Activated CD4-positive, alpha-beta T cell treated with anti-CD3 and anti-CD28 coated beads, Interleukin-2, amount 50 U/mL, for 1 hour (primary cell): ENCODE data around the gene BMF.
"Not testable (repeated sequence)": the region's sequence is repeated elsewhere in the genome, so short reads cannot be mapped to it uniquely, and the experiment has no call there.

Experiments
- DNase-seq: peaks from one replicate; pipeline ENCODE4 v3.0.0-alpha.2; 2020

The BMF gene

DNA sequence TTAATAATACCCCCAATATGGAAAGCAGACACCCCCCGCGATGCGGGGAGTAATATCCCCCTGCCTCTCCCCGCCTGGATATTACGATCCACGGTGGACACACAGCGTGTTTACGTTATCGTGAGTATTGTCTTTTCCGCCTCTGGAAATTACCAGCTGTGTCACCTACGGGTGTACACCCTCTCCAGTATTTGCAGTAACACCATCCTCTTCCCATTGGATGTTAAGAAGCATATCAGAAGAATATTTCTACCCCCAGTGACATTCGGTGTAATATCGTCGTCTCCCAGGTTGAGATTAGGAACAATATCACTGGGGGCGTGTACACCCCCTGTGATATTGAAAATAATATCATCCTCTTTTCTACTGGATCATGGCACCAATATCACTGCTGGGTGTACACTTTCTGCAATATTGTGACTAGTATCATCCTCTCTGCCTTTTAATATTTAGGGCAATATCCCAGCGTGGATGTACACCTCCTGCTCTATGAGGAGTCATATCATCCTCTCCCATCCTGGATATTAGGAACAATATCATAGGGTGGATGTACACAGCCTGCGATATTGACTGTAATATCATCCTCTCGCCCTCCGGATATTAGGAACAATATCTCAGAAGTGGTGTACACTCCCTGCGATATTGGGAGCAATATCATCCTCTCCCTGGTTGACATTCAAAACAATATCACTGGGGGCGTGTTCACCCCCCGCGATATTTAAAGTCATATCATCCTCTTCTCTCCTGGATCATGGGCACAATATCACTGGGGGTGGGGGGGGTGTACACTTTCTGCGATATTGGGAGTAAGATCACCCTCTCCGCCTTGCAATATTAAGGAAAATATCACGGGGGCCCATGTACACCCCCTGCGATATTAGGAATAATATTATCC lies 20.3 kb upstream of the BMF start:
- DNase-seq = no peak

DNA sequence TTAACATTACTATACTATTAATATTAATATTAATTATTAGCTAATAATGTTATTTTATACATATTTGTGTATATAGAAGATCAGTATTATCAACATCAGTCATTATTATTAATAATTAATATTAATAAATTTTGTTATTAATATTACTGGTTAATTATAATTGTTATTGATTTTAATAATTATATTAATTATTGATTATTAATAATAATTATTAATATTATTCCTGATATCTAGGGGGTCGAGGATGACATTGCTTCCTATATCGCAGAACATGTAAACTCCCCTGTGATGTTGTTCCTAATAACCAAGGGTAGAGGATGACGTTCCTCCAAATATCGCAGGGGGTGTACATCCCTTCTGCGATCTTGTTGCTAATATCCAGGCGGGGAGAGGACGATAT lies 17.3 kb upstream of the BMF start:
- no peak for DNase-seq

DNA sequence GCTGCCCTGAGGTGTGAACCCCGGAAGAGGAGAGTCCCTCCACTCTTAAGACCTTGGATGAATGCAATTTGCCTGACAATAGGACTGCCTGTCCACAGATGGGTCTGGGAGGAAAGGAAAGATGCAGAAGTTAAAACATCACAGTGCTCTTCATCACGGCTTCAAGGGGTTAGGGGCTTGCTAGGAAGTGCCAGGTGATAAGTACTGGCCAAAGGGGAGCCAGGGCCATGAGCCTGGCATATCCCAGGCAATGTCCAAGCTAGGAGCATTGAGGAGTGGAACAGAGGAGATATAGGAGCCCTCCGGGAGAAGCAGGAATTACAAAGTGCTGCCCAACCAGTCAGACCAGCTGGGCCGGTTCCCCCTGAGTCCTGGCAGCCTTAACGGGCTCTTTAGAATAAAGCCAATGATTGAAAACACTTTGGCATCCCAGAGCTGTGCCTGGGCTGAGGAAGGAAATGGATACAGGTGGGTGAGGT lies 16.2 kb upstream of the BMF start:
- DNase-seq = not testable (repeated sequence)

DNA sequence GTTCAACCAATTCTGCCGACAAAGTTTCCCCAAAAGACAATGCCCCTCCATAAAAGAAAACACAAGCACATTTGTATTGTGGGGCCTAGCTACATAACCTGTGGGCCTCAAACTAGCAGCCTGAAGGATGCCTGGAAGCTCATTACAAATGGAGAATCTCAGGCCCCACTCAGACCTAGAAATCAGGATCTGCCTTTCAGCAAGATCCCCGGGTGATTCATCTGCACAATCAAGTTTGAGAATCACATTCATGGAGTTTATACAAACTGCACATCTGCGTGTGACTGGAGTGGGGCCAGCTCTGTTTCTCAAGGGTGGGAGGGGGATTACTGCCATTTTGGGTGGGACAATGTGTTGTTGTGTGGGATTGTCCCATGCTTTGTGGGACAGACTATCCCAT lies 15.7 kb upstream of the BMF start:
- DNase-seq = not testable (repeated sequence)

DNA sequence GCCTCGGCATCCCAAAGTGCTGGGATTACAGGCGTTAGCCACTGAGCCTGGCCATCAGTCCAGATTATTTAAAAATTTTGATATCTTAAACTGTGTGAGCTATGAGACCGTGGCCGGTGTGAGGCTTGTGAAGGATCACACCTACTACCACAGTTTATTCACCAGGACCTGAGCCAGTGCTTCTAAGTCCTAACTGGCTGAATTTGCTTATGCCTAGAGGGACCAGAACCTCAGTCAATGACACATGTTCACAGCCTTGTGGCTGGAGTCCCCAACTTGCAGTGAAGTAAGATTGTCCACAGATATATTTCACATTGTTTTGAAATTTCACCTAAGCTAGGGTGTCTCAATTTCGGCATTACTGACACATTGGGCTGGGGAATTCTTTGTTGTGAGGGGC lies 15.2 kb upstream of the BMF start:
- DNase-seq = not testable (repeated sequence)

DNA sequence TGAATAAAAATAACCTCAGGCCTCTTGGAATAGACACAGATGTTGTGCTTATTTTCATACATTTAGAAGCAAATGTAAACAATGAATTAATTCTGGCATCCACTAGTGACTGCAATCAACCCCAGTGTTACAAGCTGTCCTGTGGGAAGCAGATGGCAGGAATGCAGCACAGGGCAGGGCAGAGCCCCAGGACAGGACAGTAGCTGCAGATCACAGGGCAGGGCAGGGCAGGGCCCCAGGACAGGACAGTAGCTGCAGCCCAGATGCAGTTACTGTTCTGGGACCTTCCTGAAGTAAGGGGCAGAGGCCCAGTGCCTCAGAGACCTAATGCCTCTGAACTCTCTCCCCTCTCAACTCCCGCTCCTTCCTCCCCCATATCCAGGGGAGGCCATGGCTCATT lies 14.3 kb upstream of the BMF start:
- not testable (repeated sequence) for DNase-seq

DNA sequence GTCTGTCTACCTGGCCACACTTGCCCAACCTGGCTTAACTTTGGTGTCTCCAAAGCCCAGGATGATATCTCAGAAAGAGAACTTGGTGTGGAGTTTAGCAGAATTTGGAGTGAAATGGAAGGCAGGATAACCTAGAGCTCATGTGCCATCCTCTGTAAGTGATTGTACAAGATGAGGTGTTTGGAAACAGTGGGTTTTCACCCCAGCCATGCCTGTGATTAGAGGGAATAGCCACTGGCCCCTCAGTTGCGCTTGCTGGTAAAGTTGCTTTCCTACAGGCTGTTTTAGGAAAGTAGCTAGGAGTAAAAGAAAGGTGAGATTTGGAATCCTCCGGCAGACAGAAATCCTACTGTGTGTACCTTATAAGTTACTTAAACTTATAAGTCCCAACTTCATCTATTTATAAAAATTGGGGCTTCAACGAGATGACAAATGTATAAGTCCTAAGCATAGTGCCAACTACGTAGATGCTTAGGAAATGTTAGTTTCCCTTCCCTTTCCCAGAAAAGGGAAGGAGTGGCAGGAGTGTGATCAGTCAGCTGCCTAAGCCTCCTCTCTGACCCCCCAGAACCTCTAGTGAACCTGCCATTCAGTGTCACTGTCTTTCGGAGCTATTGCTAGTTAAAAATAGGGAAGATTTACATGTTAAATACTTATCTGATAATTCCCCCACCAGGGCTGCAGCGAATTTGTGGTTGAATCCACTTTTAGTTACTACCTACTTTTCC lies 13.4 kb upstream of the BMF start:
- DNase-seq = no peak

DNA sequence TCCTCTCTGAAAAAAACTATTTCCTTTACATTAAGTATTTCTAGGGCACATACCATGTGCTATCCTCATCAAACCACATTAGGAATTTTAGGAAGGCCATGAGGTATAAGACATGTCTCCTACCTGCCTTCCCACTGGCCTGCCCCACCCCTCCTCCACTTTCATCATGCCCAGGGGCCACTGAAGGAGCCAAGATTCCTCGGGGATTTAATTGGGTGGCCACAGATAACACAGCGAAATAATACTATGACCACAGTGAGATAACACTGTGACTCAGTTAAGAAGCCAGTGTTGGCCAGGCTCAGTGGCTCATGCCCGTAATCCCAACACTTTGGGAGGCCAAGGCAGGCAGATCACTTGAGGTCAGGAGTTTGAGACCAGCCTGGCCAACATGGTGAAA lies 9.8 kb upstream of the BMF start:
- no peak for DNase-seq

DNA sequence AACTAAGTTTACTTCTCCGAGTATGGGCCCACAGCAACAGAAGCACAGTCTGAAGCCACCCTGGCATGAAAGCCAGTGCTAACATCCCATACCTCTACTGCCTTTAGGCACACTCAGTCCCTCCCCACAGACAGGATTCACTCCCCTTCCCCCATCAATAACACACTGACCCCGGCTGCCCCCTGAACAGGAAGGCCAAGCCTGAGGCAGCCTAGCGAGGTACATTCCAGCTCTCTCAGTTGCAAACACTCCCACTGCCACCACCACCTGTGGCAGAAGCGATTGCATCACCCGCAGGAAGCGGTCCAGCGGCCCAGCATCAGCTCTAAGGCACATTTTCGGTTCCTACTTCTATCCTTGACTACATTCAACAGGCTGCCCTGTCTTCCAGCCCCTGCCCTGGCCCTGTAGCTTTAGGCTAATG lies 7.0 kb upstream of the BMF start:
- DNase-seq = no peak

DNA sequence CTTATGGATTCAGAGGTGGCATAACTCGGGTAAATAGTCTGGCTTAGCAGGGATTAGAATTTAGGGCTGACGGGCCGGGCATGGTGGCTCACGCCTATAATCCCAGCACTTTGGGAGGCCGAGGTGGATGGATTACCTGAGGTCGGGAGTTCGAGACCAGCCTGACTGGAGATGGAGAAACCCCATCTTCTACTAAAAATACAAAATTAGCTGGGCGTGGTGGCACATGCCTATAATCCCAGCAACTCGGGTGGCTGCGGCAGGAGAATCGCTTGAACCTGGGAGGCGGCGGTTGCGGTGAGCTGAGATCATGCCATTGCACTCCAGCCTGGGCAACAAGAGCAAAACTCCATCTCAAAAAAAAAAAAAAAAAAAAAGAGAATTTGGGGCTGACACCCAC lies 6.4 kb upstream of the BMF start:
- not testable (repeated sequence) for DNase-seq

DNA sequence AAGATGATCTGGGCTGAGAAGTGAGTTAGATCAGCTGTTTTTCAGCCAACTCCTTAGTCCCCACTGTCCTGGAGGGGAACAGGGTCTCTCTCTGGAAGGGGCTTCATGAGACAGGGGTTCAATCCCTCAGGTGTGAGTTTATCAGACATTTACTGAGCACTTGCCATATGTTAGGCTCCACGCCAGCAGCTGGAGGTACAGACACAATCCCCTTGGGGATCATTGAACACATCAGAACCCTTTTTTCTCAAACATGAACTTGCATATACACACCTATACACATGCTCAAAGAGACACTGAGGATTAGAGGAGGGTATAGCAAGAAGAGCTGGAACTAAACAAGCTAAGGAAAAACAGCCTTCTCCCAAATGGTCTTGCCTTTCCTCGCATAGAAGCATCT lies 5.5 kb upstream of the BMF start:
- DNase-seq = no peak

DNA sequence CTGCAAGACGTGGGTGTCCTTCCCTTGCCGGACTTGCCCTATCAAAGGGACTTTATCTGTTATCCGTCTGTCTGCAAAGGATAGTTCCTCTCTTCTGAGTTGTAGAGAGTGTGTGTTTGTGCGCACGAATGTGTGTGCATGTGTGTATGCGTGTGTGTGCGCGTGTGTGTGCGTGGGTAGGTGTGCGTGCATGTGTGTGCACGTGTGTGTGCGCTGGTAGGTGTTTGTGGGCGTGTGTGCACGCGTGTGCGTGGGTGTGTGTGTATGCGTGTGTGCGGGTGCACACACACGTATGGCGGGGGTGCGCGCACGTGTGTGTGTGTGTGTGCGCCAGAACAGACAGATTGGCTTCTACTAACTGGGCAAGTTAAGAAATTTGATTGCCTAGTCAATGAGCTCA lies 4.1 kb upstream of the BMF start:
- DNase-seq = no peak

DNA sequence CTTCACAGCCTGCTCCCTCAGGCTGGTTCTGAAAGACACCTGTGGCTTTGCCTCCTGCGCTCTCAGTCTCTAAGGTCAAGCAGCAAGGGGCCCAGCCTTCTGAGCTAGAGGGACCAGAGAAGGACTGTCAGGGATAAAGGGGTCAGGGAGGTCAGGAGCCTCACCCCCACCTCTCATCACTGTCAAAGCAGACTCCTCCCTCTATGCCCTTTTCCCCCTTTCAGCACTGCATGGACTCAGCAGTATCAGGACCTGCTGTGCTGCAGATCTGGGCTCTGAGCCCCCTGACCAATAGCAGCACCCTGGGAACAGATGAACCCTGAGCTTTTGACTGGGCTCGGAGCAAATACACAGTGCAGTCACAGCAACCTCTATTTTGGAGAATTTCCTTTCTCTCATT lies 3.2 kb upstream of the BMF start:
- DNase-seq = no peak

DNA sequence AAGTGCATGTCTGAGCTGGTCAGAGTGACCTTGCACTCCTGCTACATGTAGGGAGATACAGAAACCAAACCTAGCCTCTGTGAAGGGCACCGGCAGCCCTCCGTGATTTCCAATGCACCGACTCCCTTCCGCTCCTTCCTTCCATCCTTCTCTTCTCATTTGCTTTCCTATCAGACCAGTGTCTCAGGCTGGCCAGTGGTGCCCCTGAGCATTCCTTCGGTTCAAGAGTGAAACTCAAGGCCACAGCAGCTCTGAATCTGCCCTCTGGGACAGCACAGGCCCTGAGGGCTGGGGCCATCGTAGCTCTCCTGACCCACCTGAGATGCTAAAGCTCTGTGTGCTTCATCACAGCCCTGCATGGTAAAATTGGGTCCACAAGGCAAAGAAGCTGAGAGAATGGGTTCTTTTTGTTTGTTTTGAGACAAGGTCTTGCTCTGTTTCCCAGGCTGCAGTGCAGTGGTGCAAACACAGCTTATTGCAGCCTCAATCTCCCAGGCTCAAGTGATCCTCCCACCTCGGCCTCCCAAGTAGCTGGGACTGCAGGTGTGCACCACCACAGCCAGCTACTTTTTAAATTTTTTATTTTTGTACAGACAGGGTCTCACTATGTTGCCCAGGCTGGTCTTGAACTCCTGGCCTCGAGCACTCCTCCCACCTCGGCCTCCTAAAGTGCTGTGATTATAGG lies 2.3 kb upstream of the BMF start:
- no peak for DNase-seq

DNA sequence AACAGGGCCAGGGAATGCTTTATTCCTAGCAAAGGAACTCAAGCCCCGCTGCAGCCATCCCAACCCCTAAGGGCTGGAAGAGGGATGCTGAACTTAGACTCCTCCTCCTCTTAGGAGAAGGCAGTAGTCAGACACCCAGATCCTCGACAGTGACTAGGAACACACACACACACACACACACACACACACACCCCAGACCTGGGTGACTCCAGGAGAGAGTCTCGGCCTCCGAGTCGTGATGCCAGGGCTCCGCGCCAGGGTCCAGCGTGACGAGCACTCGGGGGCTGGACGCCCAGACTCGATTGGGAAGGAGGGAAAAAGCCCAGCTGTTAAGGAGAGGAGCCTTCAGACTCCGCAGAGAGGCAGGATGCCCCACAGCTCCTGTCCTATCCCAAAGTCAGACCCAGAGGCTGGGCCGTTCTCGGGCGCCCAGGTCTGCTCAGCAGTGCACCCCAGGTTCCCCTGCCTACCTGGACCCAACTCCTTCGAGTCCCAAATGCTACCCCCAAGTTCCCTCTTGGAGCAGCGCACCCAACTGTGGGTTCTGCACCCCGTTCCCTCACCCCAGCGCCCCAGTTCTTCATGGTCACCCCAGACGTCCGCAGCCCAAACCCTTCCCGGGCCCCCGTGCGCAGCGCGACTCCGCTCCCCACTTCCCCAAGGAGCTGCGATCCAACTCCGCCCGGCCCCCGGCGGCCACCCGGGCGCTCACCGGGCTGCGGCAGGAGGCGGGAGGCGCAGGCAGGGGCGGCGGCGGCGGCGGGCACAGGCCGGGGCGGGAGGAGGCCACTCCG lies 421 bp downstream of the BMF start:
- DNase-seq = no peak

DNA sequence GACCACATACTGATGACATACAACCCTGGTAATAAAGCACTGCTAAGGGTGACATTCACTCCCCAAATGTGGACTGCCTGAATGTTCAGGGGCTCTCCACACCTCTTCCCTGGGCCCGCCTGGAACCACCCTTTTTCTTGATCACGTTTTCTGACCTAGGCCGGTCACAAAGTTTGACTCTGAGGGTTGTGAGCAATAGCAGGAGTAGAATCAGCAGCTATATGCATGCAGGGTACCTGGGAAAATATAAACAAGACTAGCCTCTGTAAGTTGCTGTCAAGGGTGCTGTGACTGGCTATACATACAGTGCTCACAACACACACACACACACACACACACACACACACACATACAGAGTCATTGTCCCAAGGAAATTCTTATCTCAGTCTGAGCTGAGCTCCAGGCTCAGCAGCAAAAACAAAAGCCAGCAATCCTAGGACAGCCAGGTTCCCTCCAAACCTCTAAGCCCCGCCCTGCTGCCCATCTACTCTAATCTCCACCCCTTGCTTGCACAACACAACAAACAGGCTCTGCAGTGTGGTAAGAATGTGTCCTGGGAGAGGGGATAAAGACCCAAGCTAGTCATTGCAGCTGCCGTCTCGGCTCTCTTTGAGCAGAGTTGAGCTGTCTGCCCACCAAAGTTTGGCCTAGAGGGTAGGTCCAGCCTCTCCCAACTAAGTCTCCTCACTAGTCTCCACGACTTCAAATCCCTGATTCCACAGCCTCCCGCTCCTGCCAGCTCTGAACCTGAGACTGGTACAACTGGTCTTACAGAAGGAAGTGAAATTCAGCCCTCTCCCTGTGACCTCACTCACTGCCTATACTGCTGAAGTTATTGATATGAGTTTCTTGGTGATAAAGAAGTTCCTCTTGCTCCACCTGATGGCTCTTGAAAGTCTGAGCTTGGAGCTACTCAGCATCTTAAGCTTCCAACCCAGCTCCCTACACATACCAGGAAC lies 2.2 kb downstream of the BMF start:
- no peak for DNase-seq

DNA sequence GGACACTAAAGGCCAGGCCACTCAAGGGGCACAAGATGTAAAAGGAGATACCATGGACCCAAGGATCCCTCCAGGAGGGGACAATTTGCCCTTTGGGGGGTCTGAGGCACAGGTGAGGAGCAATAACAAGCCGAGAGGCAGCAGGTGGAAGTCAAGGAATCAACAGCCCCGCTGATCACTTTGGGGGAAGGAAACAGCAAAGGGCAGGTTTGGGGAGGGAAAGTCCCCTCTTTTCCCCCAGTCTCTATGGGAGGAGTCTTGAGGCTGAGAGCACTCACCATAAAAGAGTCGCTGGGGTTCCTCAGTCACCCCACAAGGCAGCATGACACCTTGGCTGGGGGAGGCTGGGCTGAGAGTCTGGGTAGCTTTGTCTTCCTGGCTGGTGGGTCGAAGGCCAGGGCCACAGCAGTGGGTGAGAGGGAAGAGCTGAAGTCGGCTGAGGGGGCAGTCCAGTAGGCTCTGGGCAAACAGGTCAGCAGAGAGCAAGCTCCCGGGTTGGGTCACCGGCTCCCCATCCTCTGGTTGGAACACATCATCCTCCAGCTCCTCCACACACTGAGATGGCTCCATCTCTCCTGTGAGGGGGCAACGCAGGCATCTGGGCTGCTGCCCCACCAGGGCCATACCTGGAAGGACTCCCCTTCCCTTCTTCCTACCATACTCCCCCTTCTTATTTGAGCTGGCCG lies 3.0 kb downstream of the BMF start:
- DNase-seq = no peak

DNA sequence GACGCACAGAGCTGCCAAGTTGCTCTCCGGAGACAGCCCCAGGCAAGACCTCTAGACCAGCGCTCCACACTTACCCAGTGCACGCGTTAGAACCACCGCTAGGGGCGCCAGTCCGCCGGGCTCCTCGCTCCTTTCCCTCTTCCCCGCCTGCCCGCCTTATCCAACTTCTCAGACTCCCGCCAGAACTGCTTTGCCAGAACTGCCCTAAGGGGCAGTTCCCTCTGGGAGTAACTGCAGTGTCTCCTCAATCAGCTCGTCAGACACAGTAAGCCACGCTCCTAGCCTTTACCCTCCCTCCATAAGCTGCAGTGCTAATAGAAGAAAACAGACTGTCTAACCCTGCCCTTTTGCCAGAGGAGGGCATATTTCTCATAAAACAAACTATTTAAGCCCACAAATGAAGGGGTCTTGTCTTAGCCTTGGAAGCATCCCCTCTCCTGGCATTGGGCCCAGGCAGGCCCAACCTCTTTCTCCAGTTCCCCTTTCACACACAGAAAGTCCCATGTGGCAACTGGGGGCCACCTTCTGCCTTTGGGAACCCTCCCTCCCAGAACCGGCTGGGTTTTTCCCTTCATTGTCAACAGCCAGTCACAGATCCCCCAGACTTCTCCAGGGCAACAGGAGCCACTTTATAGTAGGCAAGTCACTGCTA lies 3.7 kb downstream of the BMF start:
- peak; percentile 74 for DNase-seq

DNA sequence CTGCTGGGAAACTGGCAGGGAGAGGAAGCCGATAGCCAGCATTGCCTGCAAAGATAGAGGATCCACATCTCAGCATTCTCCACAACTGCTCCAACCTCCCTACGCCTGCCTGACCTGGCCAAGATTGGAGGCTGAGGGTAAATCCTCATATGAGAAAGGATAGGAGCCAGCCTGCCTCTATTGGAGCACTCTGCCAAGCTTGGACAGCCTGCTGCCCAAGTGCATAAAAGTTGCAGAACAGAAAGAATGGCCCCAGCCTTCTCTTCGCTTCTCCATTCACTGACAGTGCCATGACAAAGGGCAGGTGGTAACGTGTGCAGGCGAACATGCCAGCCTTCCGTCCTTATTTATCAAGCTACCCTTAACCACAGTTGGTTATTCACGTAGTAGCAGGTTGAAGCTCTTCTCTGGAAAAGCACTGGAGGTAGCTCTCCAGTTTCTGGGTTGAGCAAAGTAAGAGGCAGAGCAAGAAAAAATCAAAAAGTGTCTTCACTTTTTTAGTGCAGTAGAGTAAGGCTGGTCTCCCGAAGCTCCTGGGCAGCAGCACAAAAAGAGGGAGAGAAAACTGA lies 4.3 kb downstream of the BMF start:
- no peak for DNase-seq

DNA sequence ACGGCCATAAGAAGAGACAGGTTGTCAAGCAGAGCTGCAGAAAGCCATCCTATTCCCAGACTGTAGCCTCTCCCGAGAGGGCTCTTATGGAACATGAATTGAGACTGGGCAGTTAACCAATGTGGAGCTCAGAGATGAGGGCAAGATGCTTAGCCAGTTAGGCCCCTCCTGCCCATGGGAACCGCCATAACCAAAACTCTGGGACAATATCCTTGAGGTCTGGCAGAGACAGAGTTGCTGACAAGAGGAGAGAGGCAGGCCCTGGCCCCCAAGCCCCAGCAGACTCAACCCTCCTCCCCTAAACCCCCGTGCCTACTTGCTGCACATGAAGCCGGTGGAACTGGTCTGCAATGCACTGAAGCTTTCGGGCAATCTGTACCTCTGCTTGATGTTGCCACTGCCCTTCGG lies 4.8 kb downstream of the BMF start:
- DNase-seq = no peak
